Suppressor macrophage treated with lipopolysaccharide for 4 hours (primary cell): ENCODE results near the gene FLT1.

ENCODE experiments used
- DNase-seq: peaks from one replicate; pipeline ENCODE4 v3.0.0-alpha.2; 2020

The FLT1 gene

GRCh38 chr13:28522871-28523270 is 27.9 kb upstream of the FLT1 start:
- DNase-seq: no peak

DNA sequence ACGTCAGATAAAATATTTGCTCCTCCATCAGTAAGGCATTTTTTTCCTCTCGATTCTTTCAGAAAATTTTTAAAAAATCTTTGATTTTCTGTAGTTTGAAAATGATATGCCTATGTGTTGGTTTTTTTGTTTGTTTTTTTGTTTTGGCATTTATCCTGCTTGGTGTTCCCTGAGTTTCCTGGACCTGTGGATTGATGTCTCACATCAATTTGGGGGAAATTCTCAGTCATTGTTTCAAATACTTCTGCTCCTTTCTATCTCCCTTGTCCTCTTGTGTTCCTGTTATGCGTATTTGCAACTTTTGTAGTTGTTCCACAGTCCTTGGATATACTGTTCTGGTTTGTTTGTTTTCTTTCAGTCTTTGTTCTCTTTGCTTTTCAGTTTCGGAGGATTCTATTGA is 18.8 kb upstream of the FLT1 start:
- no peak for DNase-seq

DNA sequence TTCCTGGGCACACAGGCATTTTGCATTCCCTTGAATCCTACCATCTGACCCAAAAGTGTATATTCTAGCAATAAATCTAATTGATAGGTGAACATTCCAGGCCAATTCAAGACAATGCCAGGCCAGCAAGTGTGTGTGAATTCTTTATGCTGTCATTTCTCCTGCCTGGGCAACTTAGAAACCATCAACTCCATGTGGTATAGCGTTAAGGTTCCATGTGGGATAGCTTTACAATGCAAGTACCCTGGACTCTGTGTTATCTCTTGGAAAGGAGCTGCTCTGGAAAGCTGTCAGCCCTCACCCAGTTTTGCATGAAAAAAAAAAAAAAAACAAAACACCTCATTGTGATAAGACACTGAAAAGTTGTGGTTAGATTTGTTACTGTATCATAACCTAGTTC is 15.6 kb upstream of the FLT1 start:
- no peak for DNase-seq

- DNase-seq: no peak
These were observed 15.1 kb upstream of the FLT1 start for GRCh38 chr13:28510066-28510465.

DNA sequence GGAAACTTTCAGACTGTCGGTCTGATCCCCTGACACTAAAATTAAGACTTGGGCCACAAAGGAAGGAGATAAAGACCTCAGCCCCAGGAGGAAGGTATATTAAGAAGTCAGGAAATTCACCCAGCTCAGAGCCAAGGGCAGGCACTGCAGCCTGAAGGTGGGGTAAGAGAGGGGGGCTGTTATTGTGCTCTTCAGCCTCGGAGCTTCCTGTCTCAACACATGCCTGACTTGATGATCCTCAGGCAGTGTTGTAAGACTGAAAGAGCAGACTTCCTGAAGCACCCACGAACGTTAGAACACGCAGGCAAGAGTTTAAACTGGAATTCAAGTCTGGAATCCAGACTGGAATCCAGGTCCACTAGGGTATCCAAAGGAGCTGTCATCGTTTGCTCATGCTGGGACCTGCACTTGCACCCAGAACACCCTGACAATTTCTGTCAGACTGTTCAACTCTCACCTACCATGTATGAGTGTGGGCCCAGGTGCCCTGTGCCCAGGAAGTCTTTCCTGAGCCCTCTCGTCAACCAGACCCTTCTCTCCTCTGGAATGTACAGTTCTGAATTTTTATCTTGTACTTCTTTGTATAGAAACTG is 10.7 kb upstream of the FLT1 start:
- peak; percentile 48 for DNase-seq

GRCh38 chr13:28503182-28503967 is 8.4 kb upstream of the FLT1 start:
- no peak for DNase-seq

GRCh38 chr13:28501547-28501946 is 6.6 kb upstream of the FLT1 start:
- no peak for DNase-seq

DNA sequence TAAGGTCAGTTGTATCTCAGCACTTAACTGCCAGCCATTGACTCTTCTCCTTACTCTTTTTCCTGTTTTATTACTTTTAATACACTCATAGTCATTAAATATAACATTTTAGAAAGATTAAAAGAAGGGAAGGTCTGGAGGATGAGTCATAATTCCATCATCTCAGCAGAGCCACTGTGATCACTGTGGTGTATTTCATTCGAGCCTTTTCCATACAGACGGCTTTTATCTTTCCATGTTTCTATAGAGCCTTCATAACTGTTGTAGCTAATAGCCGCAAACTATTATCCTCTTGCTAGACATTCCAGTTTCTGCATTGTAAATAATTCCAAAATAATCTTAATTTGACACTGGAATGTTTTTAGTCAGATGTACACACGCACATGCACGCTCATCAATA is 4.7 kb upstream of the FLT1 start:
- no peak for DNase-seq

GRCh38 chr13:28498481-28499115 is 3.7 kb upstream of the FLT1 start:
- DNase-seq: no peak

GRCh38 chr13:28497143-28497876 is 2.4 kb upstream of the FLT1 start:
- DNase-seq: no peak

DNA sequence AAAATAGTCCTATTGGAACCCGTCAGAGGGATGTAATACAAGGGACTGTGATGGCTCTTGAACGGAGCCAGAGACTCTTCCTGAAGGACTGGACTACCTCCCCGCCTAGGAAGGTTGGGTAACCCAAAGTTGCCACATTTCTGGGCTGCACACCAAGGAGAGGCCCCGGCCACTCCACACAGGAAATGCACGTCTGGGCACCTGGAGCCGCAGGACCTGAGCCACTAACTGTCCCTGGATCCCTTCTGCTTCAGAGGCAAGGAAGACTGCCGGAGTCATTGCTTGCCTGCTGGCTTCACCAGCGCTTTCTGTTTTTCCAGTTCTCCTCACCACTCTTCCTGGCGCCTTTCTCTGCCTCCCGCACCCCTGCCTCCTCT is 1.2 kb upstream of the FLT1 start:
- no peak for DNase-seq

GRCh38 chr13:28495538-28496187 is 735 bp upstream of the FLT1 start:
- peak; percentile 46 for DNase-seq

GRCh38 chr13:28494504-28494777 is 487 bp downstream of the FLT1 start:
- peak; percentile 42 for DNase-seq

GRCh38 chr13:28493740-28494503 is 1.0 kb downstream of the FLT1 start:
- peak; percentile 42 for DNase-seq

DNA sequence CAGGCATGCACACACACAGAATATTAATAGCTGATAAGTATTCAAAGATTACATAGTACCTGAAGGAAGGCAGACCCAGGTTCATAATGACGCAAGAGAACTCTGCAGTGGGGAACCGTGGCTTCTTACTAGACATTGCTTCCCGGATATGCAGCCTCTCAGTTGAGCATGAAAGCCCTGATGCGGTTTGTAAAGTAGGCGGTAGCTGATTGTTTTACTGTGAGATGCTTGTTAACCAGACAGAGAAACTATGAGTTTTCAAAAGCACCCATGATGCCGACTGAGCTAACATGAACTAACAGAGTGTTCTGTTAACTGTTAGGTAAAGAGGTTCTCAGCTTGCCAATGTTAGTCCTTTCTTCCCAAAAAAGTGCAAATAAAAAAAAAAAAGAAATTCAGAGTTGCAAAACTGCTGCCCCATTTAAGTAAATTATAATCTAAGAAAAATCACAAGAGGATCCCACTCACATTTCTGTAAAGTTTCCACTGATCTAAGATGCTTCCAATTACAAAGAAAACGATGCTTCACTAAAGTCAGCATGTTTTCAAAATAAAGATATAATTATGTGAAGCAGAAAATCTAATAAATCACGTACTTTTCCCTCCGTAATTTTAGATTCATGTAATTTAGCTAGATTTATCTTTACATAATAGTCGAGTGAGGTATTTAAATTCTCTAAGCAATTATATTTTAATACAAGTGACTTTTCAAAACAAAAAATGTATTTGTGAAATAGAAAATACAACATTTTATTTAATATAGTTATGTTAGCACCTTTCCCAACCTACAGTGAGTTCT is 2.2 kb downstream of the FLT1 start:
- DNase-seq: no peak

DNA sequence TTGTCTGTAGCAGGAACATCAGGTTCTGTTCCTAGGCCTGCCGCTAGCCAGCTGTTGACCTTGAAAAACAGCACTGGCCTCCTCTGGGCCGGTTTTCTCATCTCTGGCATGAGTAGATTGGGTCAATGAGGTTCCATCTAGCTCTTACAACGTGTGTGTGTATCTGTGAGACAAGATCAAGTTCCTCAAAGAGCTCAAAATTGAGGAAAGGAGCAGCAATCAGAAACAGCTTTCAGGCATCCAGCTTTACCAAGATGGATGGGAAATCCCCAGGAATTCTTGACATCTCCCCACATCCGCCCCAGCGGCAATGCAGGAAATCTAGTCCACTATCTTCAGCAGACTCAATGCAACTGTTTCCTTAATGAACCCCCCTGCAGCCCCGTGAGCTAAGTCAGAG is 4.9 kb downstream of the FLT1 start:
- DNase-seq: peak; percentile 52

- DNase-seq: no peak
These were observed 5.4 kb downstream of the FLT1 start for GRCh38 chr13:28489524-28489931.

DNA sequence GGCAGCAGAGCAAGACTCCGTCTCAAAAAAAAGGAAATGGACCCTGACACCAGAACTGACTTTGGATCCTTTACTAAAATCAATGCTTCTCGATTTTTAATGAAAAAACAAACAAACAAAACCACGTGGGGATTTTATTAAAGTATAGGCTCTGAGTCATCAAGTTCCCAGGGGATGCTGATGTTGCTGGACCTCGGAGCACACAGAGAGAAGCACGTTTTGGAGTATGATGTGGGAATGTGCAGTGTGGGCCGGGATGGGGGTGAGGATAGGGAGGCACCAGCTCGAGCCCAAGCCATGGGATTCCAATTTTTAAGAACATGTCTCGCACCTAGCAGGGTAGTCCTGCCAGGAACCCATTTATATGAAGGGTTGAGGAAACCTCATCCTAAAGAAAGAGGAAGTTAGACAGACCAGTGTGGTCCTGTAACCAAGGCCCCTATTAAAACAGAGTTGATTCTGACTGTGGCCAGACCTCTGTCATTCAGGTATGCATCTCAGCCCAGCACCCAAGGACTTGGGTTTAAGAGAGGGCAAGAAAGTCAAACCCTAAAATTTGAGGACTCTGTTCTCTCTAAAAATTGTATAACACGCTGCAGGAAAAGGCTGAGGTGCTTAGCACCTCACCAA is 6.4 kb downstream of the FLT1 start:
- DNase-seq: no peak

DNA sequence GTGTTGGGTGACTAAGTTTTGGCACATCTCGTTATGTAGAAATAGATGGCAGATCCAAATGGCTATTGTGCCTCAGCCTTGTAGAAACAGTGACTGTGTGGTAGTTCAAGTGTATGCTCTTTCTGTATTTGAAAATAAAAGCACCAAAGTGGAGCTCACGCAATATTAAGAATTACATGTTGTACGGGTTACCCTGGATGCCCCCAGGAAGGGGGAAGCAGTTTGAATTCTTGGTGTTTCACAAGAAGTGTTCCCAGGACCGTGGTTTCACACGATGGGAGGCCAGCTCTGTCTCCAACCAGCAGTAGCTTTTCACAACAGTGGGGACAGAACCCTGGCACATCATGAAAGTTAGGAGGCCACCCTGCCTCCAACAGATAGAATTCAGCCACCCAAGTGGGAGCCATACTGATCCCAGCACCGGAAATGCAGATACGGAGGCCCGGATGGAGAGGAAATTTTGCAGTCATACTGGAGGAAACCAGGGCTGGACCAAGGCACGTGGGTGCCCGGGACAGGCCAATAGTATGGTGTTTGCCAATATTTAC is 8.9 kb downstream of the FLT1 start:
- DNase-seq: no peak

DNA sequence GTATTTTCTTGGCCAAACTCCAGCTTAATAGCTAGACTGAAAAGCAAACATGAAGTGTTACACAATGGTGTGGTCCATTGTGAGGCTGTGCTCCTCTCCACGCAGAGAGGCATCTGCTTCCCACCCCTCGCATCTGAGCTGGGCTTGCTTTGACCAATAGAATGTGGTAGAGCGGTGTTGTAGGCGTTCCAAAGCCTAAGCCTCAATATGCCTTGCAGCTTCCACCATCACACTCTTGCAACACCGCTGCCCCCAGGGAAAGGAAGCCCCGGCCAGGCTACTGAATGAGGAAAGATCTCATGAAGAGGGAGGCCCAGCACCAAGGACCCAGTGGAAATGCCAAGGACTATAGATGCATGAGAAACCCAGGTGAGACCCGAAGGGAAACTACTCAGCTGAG is 9.4 kb downstream of the FLT1 start:
- no peak for DNase-seq

DNA sequence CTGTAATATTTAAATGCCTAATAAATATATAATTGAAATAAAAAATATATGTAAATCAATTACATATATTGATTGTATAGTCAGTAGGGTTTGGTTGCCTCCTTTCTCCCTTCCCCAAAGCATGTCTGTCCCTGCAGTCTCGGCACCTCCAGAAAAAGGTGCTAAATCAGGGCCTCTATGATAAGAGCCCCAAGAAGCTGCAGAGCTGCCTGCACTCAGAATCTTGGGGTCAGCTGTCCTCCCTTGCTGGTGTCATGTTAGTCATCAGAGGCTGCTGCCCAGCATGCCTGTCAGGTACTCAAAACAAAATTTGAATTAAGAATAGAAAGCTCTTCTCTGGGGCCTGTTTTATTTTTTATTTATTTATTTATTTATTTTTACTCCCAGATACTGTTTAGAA is 9.8 kb downstream of the FLT1 start:
- DNase-seq: no peak
